ENCODE measurements around the gene RELL2.

The RELL2 gene

GRCh38 chr5:141634720-141635119 lies 2.1 kb upstream of the RELL2 start:
- peaks cover 41% of the 10 kb centered on the region for H3K4me1 ChIP-seq
- H3K27ac ChIP-seq, result no peak overlapping the region
- no peaks in the 10 kb centered on the region for H3K27me3 ChIP-seq
- peak overlapping the region; percentile 89; the same call in 1 of the 2 replicates for H3K9ac ChIP-seq
- H3K4me2 ChIP-seq, result peak overlapping the region; percentile 99
- H3K9me3 ChIP-seq, result no peaks in the 10 kb centered on the region
- TF ChIP-seq Cebpa-rat (IDR thresholded peaks at IDR 0.05), result no peak
- peaks cover 64% of the 10 kb centered on the region for H4K20me1 ChIP-seq
- no peak overlapping the region for H3K4me3 ChIP-seq
- H3K36me3 ChIP-seq, result peaks cover 58% of the 10 kb centered on the region

GRCh38 chr5:141635646-141636045 lies 1.2 kb upstream of the RELL2 start:
- H3K4me3 ChIP-seq, result peak overlapping the region; percentile 86
- peaks cover 54% of the 10 kb centered on the region for H4K20me1 ChIP-seq
- H3K9ac ChIP-seq, result peak overlapping the region; percentile 89
- no peaks in the 10 kb centered on the region for H3K9me3 ChIP-seq
- no peaks in the 10 kb centered on the region for H3K27me3 ChIP-seq
- peaks cover 58% of the 10 kb centered on the region for H3K36me3 ChIP-seq
- peaks cover 41% of the 10 kb centered on the region for H3K4me1 ChIP-seq
- TF ChIP-seq Cebpa-rat (IDR thresholded peaks at IDR 0.05), result no peak
- H3K27ac ChIP-seq, result peak overlapping the region; percentile 79
- peak overlapping the region; percentile 99 for H3K4me2 ChIP-seq

- Histone ChIP-seq H3K4me3 (peak overlapping the region; percentile 86), H3K4me1 (peaks cover 41% of the 10 kb centered on the region), H3K9ac (peak overlapping the region; percentile 89), H3K9me3 (no peaks in the 10 kb centered on the region), H3K27me3 (no peaks in the 10 kb centered on the region), H4K20me1 (peaks cover 50% of the 10 kb centered on the region), H3K36me3 (peaks cover 58% of the 10 kb centered on the region), H3K4me2 (peak overlapping the region; percentile 99), H3K27ac (peak overlapping the region; percentile 79)
- no peak for TF ChIP-seq Cebpa-rat (IDR thresholded peaks at IDR 0.05)
These were observed 738 bp upstream of the RELL2 start for GRCh38 chr5:141636106-141636412.

- peaks cover 60% of the 10 kb centered on the region for H3K36me3 ChIP-seq
- peak overlapping the region; percentile 89 for H3K9ac ChIP-seq
- TF ChIP-seq Cebpa-rat (IDR thresholded peaks at IDR 0.05), result no peak
- H3K4me1 ChIP-seq, result peaks cover 38% of the 10 kb centered on the region
- H3K27me3 ChIP-seq, result no peaks in the 10 kb centered on the region
- H3K4me2 ChIP-seq, result peak overlapping the region; percentile 99
- H3K4me3 ChIP-seq, result peak overlapping the region; percentile 86
- H3K27ac ChIP-seq, result peak overlapping the region; percentile 79
- peaks cover 38% of the 10 kb centered on the region for H4K20me1 ChIP-seq
- H3K9me3 ChIP-seq, result no peaks in the 10 kb centered on the region
These were observed 448 bp downstream of the RELL2 start for GRCh38 chr5:141637123-141637766.

- peak overlapping the region; percentile 99 for H3K4me2 ChIP-seq
- TF ChIP-seq Cebpa-rat (IDR thresholded peaks at IDR 0.05), result no peak
- H3K36me3 ChIP-seq, result peaks cover 60% of the 10 kb centered on the region
- H3K9ac ChIP-seq, result peak overlapping the region; percentile 89
- peaks cover 37% of the 10 kb centered on the region for H3K4me1 ChIP-seq
- peaks cover 32% of the 10 kb centered on the region for H4K20me1 ChIP-seq
- H3K9me3 ChIP-seq, result no peaks in the 10 kb centered on the region
- no peaks in the 10 kb centered on the region for H3K27me3 ChIP-seq
- peak overlapping the region; percentile 79 for H3K27ac ChIP-seq
- H3K4me3 ChIP-seq, result peak overlapping the region; percentile 86
These were observed 1.1 kb downstream of the RELL2 start for GRCh38 chr5:141637767-141638419.

- no peak overlapping the region for H3K4me3 ChIP-seq
- H3K4me2 ChIP-seq, result peak overlapping the region; percentile 99
- H4K20me1 ChIP-seq, result peaks cover 27% of the 10 kb centered on the region
- no peaks in the 10 kb centered on the region for H3K27me3 ChIP-seq
- no peak for TF ChIP-seq Cebpa-rat (IDR thresholded peaks at IDR 0.05)
- H3K9ac ChIP-seq, result no peak overlapping the region
- peaks cover 46% of the 10 kb centered on the region for H3K4me1 ChIP-seq
- H3K36me3 ChIP-seq, result peaks cover 62% of the 10 kb centered on the region
- no peaks in the 10 kb centered on the region for H3K9me3 ChIP-seq
- H3K27ac ChIP-seq, result no peak overlapping the region
These were observed 2.0 kb downstream of the RELL2 start for GRCh38 chr5:141638771-141639170.

GRCh38 chr5:141639357-141640050 lies 2.7 kb downstream of the RELL2 start:
- H3K27ac ChIP-seq, result no peak overlapping the region
- no peak overlapping the region for H3K4me3 ChIP-seq
- H3K9me3 ChIP-seq, result no peaks in the 10 kb centered on the region
- no peaks in the 10 kb centered on the region for H3K27me3 ChIP-seq
- peaks cover 46% of the 10 kb centered on the region for H3K4me1 ChIP-seq
- H4K20me1 ChIP-seq, result peaks cover 19% of the 10 kb centered on the region
- no peak overlapping the region for H3K4me2 ChIP-seq
- peaks cover 64% of the 10 kb centered on the region for H3K36me3 ChIP-seq
- no peak overlapping the region for H3K9ac ChIP-seq
- TF ChIP-seq Cebpa-rat (IDR thresholded peaks at IDR 0.05), result no peak

GRCh38 chr5:141640051-141640415 lies 3.2 kb downstream of the RELL2 start:
- H4K20me1 ChIP-seq, result peaks cover 14% of the 10 kb centered on the region
- H3K4me1 ChIP-seq, result peaks cover 41% of the 10 kb centered on the region
- no peak overlapping the region for H3K27ac ChIP-seq
- no peak overlapping the region for H3K4me2 ChIP-seq
- TF ChIP-seq Cebpa-rat (IDR thresholded peaks at IDR 0.05), result no peak
- peaks cover 64% of the 10 kb centered on the region for H3K36me3 ChIP-seq
- no peak overlapping the region for H3K9ac ChIP-seq
- H3K27me3 ChIP-seq, result no peaks in the 10 kb centered on the region
- H3K9me3 ChIP-seq, result no peaks in the 10 kb centered on the region
- no peak overlapping the region for H3K4me3 ChIP-seq

GRCh38 chr5:141640698-141641097 lies 3.9 kb downstream of the RELL2 start:
- TF ChIP-seq Cebpa-rat (IDR thresholded peaks at IDR 0.05), result no peak
- Histone ChIP-seq H3K4me1 (peaks cover 38% of the 10 kb centered on the region), H3K4me2 (no peak overlapping the region)

More at GRCh38 chr5:141640698-141641097, 3.9 kb downstream of the RELL2 start:
- no peaks in the 10 kb centered on the region for H3K27me3 ChIP-seq
- no peaks in the 10 kb centered on the region for H3K9me3 ChIP-seq
- H3K36me3 ChIP-seq, result peaks cover 70% of the 10 kb centered on the region
- H3K4me3 ChIP-seq, result no peak overlapping the region
- H3K9ac ChIP-seq, result no peak overlapping the region
- no peak overlapping the region for H3K27ac ChIP-seq
- H4K20me1 ChIP-seq, result peaks cover 10% of the 10 kb centered on the region

All from BLaER1 (cell line).